D721Med (cell line): ENCODE results near the gene CNTN4.

Source experiments
- DNase-seq: peaks from one replicate; pipeline ENCODE4 v3.0.0; 2011; ENCODE audit warnings: low spot score; ENCODE audit not compliant: insufficient read length
- FAIRE-seq: peaks from 2 replicates; lab custom pipeline; 2011; peaks lifted over from hg19 to GRCh38; lab: Jason Lieb, UNC
- TF ChIP-seq, protein P1 (sequence below): IDR thresholded peaks from 2 replicates; pipeline ENCODE4 v1.5.1; 2012; ENCODE audit warnings: mild to moderate bottlenecking, control low read depth; ENCODE audit not compliant: insufficient read depth; ENCODE audit errors: missing control alignments

Gene CNTN4

DNA sequence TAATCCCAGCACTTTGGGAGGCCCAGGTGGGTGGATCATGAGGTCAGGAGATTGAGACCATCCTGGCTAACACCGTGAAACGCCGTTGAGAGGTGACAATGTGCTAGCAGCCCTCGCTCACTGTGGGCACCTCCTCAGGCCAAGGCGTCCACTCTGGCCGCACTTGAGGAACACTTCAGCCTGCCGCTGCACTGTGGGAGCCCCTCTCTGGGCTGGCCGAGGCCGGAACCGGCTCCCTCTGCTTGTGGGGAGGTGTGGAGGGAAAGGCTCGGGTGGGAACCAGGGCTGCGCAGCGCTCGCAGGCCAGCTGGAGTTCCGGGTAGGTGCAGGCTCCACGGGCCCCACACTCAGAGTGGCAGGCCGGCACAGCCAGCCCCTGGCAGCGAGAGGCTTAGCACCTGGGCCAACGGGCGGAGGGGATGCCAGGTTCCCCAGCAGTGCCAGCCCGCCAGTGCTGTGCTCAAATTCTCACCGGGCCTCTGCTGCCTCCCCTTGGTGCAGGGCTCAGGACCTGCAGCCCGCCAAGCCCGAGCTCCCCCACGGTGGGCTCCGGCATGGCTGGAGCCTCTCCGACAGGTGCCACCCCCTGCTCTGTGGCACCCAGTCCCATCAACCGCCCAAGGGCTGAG is 253.6 kb downstream of the CNTN4 start:
- DNase-seq: no peak
- TF ChIP-seq, protein P1, sequence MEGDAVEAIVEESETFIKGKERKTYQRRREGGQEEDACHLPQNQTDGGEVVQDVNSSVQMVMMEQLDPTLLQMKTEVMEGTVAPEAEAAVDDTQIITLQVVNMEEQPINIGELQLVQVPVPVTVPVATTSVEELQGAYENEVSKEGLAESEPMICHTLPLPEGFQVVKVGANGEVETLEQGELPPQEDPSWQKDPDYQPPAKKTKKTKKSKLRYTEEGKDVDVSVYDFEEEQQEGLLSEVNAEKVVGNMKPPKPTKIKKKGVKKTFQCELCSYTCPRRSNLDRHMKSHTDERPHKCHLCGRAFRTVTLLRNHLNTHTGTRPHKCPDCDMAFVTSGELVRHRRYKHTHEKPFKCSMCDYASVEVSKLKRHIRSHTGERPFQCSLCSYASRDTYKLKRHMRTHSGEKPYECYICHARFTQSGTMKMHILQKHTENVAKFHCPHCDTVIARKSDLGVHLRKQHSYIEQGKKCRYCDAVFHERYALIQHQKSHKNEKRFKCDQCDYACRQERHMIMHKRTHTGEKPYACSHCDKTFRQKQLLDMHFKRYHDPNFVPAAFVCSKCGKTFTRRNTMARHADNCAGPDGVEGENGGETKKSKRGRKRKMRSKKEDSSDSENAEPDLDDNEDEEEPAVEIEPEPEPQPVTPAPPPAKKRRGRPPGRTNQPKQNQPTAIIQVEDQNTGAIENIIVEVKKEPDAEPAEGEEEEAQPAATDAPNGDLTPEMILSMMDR: no peak

GRCh38 chr3:2354702-2355101 is 256.0 kb downstream of the CNTN4 start:
- DNase-seq (no peak), FAIRE-seq (no peak)
- TF ChIP-seq, protein P1: no peak

More for the DNA sequence above, 253.6 kb downstream of the CNTN4 start:
- FAIRE-seq: no peak

DNA sequence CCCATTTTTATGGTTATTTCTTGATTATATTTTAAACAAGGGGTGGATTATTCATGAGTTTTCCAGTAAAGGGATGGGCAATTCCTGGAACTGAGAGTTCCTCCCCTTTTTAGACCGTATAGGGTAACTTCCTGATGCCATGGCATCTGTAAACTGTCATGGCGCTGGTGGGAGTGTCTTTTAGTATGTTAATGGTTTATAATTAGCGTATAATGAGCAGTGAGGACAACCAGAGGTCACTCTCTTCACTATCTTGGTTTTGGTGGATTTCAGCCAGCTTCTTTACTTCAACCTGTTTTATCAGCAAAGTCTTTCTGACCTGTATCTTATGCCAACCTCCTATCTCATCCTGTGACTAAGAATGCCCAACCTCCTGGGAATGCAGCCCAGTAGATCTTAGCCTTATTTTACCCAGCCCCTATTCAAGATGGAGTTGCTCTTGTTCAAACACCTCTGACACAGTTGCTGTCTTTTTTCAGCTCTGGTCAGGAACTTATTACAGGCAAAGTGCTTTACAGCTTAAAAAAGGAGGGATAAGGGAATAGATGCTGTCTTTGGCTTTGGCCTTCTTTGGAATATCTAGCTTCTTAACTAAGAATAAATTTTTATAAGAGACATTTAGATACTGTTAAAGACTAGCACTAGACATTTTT is 257.8 kb downstream of the CNTN4 start:
- DNase-seq (no peak), FAIRE-seq (no peak)
- TF ChIP-seq, protein P1: no peak

- FAIRE-seq: no peak
- TF ChIP-seq, protein P1: no peak
- DNase-seq: no peak
These were observed 262.1 kb downstream of the CNTN4 start for GRCh38 chr3:2360815-2361214.

- FAIRE-seq (no peak), DNase-seq (no peak)
- TF ChIP-seq, protein P1: no peak
These were observed 263.5 kb downstream of the CNTN4 start for GRCh38 chr3:2362122-2362521.

DNA sequence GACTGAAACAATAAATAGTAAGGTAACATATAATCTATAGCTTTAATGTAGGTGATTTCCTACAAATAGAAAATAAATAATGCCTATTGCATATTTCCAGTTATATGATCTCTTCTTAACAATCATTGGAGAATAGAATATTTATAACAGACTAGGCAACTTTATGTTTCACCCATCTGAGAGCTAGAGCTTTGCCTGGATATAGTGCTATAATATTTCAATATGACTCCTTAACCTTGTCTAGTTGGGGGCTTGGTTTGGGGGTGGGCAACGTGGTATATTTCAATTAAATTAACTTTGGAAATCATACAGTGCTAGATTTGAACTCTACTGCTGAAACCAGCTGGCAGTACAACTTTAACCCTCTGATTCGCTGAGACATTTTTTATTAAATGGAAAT is 265.2 kb downstream of the CNTN4 start:
- TF ChIP-seq, protein P1: no peak
- no peak for FAIRE-seq
- DNase-seq: no peak

- FAIRE-seq (no peak), DNase-seq (no peak)
- TF ChIP-seq, protein P1: no peak
These were observed 271.7 kb downstream of the CNTN4 start for GRCh38 chr3:2370317-2370716.
